GM12874 (cell line): Measurements from ENCODE around the gene SPECC1L.

ENCODE experiments used
- TF ChIP-seq, protein P1 (sequence below): IDR thresholded peaks from 2 replicates; pipeline ENCODE4 v1.5.1; 2011; ENCODE audit warnings: low read depth, mild to moderate bottlenecking, control low read depth, low read length, moderate library complexity; ENCODE audit not compliant: insufficient read depth

The SPECC1L gene

DNA sequence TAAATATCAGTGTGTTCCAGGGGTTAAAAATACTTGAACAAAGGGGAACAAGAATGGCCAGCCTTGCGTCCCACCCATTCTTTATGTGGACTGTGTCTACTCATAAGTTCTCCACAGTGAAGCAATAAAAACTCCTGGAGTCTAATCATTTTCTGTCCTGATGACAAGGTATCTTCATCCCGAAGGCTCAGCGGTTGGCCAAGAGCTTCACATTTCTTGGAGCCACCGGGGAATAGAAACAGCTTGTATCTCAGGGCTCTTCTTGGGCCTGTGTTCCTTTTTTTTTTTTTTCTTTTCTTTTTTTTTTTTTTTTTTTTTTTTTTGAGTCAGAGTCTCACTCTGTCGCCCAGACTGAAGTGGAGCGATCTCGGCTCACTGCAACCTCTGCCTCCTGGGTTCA is 119.9 kb downstream of the SPECC1L start:
- TF ChIP-seq, protein P1, sequence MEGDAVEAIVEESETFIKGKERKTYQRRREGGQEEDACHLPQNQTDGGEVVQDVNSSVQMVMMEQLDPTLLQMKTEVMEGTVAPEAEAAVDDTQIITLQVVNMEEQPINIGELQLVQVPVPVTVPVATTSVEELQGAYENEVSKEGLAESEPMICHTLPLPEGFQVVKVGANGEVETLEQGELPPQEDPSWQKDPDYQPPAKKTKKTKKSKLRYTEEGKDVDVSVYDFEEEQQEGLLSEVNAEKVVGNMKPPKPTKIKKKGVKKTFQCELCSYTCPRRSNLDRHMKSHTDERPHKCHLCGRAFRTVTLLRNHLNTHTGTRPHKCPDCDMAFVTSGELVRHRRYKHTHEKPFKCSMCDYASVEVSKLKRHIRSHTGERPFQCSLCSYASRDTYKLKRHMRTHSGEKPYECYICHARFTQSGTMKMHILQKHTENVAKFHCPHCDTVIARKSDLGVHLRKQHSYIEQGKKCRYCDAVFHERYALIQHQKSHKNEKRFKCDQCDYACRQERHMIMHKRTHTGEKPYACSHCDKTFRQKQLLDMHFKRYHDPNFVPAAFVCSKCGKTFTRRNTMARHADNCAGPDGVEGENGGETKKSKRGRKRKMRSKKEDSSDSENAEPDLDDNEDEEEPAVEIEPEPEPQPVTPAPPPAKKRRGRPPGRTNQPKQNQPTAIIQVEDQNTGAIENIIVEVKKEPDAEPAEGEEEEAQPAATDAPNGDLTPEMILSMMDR = no peak

DNA sequence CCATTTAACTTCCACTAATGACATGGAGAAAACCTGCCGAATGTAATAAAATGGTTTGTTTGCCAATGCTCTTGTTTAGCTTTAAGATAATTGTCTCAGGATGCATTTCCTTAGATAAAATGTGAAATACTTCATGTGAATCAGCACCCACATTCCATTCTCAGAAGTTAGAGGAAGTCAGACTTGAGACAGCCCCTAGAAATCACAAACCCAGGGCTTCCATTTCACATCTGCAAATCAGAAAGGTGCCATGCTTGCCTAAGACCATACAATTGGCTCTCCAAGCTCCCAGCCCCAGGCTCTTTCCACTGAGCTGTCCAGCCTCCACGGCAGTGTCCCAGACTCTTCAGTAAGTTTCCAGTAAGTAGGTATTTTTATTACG is 121.2 kb downstream of the SPECC1L start:
- TF ChIP-seq, protein P1 = no peak

DNA sequence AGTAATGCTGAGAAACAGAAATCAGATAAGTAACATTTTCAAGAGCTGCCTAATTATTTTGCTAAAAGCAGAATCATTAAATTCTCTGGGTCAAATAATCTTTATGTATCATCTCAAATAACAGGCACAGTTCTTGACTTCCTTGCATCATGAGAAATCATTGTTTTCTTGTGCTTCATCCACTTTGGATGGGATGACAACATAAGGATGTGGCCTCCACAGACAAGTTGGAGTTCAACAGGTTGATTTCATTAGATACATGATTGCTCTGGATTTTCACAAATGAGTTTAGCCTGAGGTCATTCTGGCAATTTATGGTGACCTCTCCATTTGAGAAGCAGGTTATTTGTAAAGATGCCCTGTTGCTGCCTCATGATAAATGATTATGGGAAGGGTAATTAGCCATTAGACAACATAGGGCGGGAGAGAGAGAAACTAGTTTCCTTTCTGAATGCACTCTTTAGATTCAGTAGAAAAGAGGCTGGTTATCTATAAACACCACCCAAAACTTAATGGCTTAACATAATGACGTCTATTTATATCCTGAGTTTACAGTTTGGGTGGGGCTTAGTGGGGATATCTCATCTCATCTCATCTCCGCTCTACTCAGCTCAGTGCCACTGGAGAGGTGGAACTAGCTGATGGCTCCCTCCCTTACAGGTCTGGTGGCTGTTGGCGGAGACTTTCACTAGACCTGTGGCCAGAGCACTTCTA is 121.7 kb downstream of the SPECC1L start:
- TF ChIP-seq, protein P1 = no peak

DNA sequence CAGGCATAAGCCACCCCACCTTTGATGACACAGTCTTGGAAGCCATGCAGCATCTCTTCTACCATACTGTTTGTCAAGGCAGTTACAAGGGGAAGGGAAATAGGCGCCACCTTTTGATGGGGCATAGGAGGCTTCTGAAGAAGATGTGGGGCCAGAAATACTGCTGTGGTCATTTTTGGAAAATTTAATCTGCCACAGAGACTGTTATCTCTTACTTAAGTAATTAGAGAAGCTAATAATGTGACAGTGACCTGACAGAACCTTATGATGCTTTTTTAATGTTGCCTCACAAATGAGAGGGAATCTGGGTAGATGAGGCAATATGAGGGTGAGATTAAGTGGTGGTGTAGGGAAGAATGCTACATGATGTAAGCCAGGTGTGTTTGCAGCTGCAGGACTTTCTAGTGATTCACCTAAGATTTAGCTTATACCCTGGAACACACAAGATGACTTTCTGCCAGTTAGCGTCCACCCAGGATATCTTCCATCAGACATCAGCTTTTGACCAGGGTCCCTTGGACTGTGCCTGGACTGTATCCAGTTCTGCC is 122.5 kb downstream of the SPECC1L start:
- TF ChIP-seq, protein P1 = no peak

DNA sequence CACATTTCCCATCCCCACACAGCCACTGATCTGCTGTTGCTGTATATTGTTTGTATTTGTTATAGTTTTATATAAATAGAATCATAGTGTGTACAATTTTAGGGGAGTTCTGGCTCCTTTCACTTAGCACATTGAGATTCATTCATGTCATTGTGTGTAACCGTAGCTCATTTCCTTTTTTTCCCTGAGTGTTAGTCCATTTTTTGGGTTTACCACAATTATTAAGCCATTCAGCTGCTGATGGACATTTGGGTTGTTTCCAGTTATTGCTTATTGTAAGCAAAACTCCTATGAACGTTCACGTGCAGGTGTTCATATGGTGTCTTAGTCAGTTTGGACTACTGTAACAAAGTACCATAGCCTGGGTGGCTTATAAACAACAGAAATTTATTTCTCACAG is 123.2 kb downstream of the SPECC1L start:
- TF ChIP-seq, protein P1 = no peak

DNA sequence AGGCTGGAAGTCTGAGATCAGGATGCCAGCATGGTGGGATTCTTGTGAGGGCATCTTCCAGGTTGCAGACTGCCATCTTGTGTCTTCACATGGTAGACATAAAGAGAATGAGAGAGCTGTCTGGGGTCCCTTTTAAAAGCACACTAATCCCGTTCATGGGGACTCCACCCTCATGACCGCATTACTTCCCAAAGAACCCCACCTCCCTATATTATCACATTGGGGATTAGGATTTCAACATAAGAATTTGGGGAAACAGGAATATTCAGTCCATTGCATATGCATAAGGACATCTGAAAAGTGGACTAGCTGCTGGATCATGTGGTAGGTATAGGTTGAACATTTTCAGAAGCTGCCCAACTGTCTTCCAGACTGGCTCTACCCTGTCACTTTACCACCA is 123.6 kb downstream of the SPECC1L start:
- TF ChIP-seq, protein P1 = no peak

DNA sequence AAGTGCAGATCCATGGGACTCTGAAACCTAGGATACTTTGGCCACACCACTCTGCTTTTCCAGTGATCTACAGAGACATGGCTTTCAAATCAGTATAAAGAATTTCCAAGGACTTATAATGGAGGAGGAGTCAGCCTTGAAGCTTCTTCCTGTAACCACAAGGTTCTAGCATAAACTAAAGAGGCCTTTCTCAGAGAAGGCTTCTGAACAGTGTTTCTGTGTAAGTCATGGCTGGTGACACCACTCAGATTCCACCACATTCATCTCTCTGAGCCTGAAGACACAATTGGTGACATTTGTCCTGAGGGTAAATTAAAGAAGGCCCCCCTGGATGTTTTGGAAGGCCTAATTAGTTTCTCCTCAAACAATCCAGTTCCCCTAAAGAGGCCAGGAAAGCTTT is 127.8 kb downstream of the SPECC1L start:
- TF ChIP-seq, protein P1 = no peak
